OCI-LY3 (cell line): ENCODE measurements around the gene CYP26B1.

ENCODE experiments used
- EZH2phosphoT487 ChIP-seq: fragments of 200-600 bp; shearing (Covaris generic); IDR thresholded peaks from 2 replicates; pipeline ENCODE4 v1.6.1; 2018; ENCODE audit warnings: antibody characterized with exemption, mixed run types, low read depth
- TF ChIP-seq, protein P1 (sequence below): fragments of 200-600, 300-600 bp; sonication (generic); IDR thresholded peaks from 2 replicates; pipeline ENCODE4 v1.5.1; 2014; ENCODE audit warnings: antibody characterized with exemption, low read length, low read depth

DNA sequence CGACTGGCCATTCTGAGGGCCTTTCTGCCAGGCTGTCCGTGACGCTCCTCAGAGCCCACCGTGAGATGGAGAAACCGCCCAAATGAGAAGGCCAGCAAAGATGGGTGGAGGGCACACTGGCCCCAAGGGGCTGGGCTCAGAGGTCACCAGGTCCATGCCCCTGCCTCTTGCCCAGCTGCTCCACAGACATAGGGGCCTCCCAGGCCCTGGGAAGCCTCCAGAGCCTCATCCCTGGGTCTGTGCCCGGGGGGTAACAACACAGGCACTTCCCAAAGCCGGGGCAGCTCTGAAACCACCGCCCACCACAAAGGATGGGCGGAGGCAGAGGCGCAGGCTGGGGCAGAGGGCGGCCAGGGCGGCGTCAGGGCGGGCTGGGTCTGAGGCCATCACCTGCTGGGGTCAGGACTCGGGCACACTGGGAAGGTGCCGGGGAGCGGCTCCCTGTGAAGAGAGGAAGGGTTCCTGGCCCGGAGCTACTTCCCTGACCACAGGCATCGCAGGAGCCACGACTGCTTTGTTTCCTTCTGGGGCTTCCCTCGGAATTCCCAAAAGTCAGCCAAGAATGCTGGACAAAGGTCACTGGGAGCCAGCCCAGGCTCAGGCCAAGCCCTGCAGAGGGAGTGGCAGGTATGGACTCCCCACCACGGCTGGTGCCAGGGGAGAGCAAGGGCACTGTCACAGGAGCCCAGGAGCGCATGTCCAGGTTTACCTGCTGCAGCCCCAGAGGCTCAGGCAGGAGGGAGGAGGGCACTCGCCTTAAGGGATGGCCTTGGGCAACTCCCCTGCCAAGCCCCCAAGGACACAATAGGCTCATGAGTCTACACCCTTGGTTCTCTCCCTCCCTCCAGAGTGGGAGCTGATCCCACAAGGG is 9.4 kb downstream of the CYP26B1 start:
- TF ChIP-seq, protein P1, sequence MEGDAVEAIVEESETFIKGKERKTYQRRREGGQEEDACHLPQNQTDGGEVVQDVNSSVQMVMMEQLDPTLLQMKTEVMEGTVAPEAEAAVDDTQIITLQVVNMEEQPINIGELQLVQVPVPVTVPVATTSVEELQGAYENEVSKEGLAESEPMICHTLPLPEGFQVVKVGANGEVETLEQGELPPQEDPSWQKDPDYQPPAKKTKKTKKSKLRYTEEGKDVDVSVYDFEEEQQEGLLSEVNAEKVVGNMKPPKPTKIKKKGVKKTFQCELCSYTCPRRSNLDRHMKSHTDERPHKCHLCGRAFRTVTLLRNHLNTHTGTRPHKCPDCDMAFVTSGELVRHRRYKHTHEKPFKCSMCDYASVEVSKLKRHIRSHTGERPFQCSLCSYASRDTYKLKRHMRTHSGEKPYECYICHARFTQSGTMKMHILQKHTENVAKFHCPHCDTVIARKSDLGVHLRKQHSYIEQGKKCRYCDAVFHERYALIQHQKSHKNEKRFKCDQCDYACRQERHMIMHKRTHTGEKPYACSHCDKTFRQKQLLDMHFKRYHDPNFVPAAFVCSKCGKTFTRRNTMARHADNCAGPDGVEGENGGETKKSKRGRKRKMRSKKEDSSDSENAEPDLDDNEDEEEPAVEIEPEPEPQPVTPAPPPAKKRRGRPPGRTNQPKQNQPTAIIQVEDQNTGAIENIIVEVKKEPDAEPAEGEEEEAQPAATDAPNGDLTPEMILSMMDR: no peak
- TF ChIP-seq EZH2phosphoT487: no peak
